GM19397 (cell line): Measurements from ENCODE around the gene SPATA16.

Source experiments
- ATAC-seq: cut with Tn5 transposase; IDR thresholded peaks from one replicate; pipeline ENCODE4 v1.9.1; 2021; ENCODE audit warnings: mild to moderate bottlenecking, moderate library complexity; ENCODE audit not compliant: unreplicated experiment

SPATA16 gene

DNA sequence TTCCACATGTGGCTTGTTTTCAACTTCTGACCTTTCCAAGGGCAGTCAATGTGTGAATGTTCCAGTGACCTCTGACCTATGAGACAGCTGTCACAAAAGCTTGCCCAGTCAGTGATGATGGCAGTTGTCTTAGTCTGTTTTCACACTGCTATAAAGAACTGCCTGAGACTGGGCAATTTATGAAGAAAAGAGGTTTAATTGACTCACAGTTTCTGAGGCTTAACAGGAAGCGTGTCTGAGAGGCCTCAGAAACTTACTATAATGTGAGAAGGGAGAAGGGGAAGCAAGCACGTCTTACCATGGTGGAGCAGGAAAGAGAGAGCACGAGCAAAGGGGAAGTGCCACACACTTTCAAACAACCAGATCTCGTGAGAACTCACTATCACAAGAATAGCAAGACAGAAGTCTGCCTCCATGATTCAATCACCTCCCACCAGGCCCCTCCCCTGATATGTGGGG lies 294.9 kb downstream of the SPATA16 start:
- no peak for ATAC-seq

GRCh38 chr3:172844428-172844827 lies 296.6 kb downstream of the SPATA16 start:
- ATAC-seq: no peak

DNA sequence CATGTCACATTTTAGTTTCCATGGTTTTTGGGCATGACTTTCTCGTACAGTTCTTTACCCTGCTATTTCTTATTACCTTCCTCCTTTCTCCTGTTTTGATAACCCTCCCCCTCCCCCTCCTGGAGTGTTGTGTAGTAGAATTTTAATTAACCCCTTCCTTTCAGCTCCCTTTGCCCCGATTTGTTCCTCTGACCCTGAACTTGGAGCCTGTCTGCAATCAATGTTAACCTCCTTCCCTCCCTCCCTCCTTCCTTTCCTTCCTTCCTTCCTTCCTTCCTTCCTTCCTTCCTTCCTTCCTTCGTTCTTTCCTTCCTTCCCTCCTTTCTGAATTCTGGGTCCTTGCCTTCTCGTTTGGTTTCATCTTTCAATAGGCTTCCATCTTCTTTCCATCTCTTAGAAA lies 300.1 kb downstream of the SPATA16 start:
- ATAC-seq: no peak

GRCh38 chr3:172840463-172840862 lies 300.6 kb downstream of the SPATA16 start:
- ATAC-seq: no peak

- no peak for ATAC-seq
Observed at GRCh38 chr3:172839679-172840078, 301.4 kb downstream of the SPATA16 start.
